K562 (cell line): ENCODE data around the gene FLVCR2. TPM values are rescaled to one million over a fixed set of nuclear protein-coding genes. Genes with fewer than 3 reads are reported as not detected.

Source experiments
- ARNT ChIP-seq, 2 experiments: fragments of 450-650 bp; IDR thresholded peaks; 2 replicates each; pipeline ENCODE4 v1.6.1; 2016; ENCODE audit warnings: mild to moderate bottlenecking in 1 of 2
- CBFA2T3 ChIP-seq: fragments of 450-650 bp; IDR thresholded peaks from 2 replicates; pipeline ENCODE4 v1.6.1; 2017
- CCNT2 ChIP-seq: IDR thresholded peaks from 2 replicates; pipeline ENCODE4 v1.6.1; 2011; ENCODE audit warnings: borderline replicate concordance, low read depth, mild to moderate bottlenecking, moderate library complexity, mixed read lengths, low read length; ENCODE audit not compliant: insufficient read length; ENCODE audit errors: extremely low read depth
- CXXC5 ChIP-seq: fragments of 250-450 bp; sonication (Bioruptor Pico); IDR thresholded peaks from 2 replicates; pipeline ENCODE4 v1.8.0; 2022; ENCODE audit warnings: inconsistent platforms, mild to moderate bottlenecking, moderate library complexity
- DPF2 ChIP-seq: fragments of 450-650 bp; IDR thresholded peaks from 2 replicates; pipeline ENCODE4 v1.6.1; 2016
- FOS ChIP-seq: IDR thresholded peaks from 3 replicates; pipeline ENCODE4 v1.6.1; 2011; ENCODE audit not compliant: insufficient read length; ENCODE audit errors: extremely low read depth
- GATA2 ChIP-seq: sonication (generic); formaldehyde crosslinking; IDR thresholded peaks from 2 replicates; pipeline ENCODE4 v1.4.0; 2020; ENCODE audit warnings: mild to moderate bottlenecking, missing genetic modification reagents
- ID3 ChIP-seq, 2 experiments: fragments of 250-450 bp in 1 of 2; fragments of 450-650 bp in 1 of 2; sonication (Bioruptor Pico) in 1 of 2; IDR thresholded peaks; 2 replicates each; pipeline versions ENCODE4 v1.6.1 to v1.8.0; 2016 to 2021; ENCODE audit warnings: mild to moderate bottlenecking in 2 of 2, moderate library complexity in 2 of 2, missing compliant biosample characterization in 1 of 2, missing genetic modification characterization in 1 of 2
- KAT7 ChIP-seq: sonication (generic); formaldehyde crosslinking; IDR thresholded peaks from 2 replicates; pipeline ENCODE4 v1.8.0; 2022; ENCODE audit warnings: missing genetic modification reagents, mild to moderate bottlenecking, borderline replicate concordance
- KLF1 ChIP-seq: fragments of 450-650 bp; IDR thresholded peaks from 2 replicates; pipeline ENCODE4 v1.6.1; 2016; ENCODE audit warnings: missing genetic modification characterization, missing compliant biosample characterization
- KLF13 ChIP-seq: fragments of 450-650 bp; IDR thresholded peaks from 2 replicates; pipeline ENCODE4 v1.6.1; 2016; ENCODE audit warnings: missing genetic modification characterization, low read depth, mild to moderate bottlenecking, missing compliant biosample characterization, moderate library complexity, borderline replicate concordance
- MED1 ChIP-seq: sonication (generic); formaldehyde crosslinking; IDR thresholded peaks from 2 replicates; pipeline ENCODE4 v1.8.1; 2023; ENCODE audit warnings: missing genetic modification reagents, borderline replicate concordance
- PHF8 ChIP-seq: fragments of 200-600 bp; sonication (generic); IDR thresholded peaks from 2 replicates; pipeline ENCODE4 v1.6.1; 2012; ENCODE audit warnings: mixed run types, mild to moderate bottlenecking, inconsistent platforms, low read length, moderate library complexity, borderline replicate concordance
- POU5F1 ChIP-seq: fragments of 150-350 bp; IDR thresholded peaks from 2 replicates; pipeline ENCODE4 v1.6.1; 2014; ENCODE audit warnings: borderline replicate concordance, low read length, low read depth, mild to moderate bottlenecking; ENCODE audit not compliant: partially characterized antibody
- PTBP1 ChIP-seq: fragments of 200-400 bp; formaldehyde crosslinking; IDR thresholded peaks from 2 replicates; pipeline ENCODE4 v1.6.1; 2017; ENCODE audit warnings: low read depth, low read length
- STAT5A ChIP-seq: IDR thresholded peaks from 2 replicates; pipeline ENCODE4 v1.6.1; 2012; ENCODE audit warnings: low read length, inconsistent platforms, borderline replicate concordance
- TAL1 ChIP-seq: fragments of 450-650 bp; IDR thresholded peaks from 2 replicates; pipeline ENCODE4 v1.6.1; 2016; ENCODE audit warnings: mild to moderate bottlenecking
- THRA ChIP-seq: fragments of 450-650 bp; IDR thresholded peaks from 2 replicates; pipeline ENCODE4 v1.6.1; 2017; ENCODE audit warnings: mild to moderate bottlenecking, moderate library complexity
- ZNF121 ChIP-seq: sonication (generic); formaldehyde crosslinking; conservative IDR thresholded peaks from 2 replicates; pipeline ENCODE4 v1.8.0; 2022; ENCODE audit warnings: missing genetic modification reagents
- ZNF165 ChIP-seq: fragments of 250-450 bp; sonication (Bioruptor Pico); IDR thresholded peaks from 2 replicates; pipeline ENCODE4 v1.4.0; 2020; ENCODE audit warnings: borderline replicate concordance
- ZNF253 ChIP-seq: fragments of 250-450 bp; sonication (Bioruptor Pico); conservative IDR thresholded peaks from 2 replicates; pipeline ENCODE4 v1.6.1; 2021; ENCODE audit warnings: mild to moderate bottlenecking
- ZNF316 ChIP-seq: fragments of 450-650 bp; IDR thresholded peaks from 2 replicates; pipeline ENCODE4 v1.6.1; 2016
- ZNF347 ChIP-seq: fragments of 450-650 bp; formaldehyde crosslinking; IDR thresholded peaks from 2 replicates; pipeline ENCODE4 v1.4.0; 2020; ENCODE audit warnings: low read depth, mild to moderate bottlenecking, moderate library complexity
- polyA plus RNA-seq, 8 experiments: library from polyadenylated mRNA; depleted of rRNA in 4 of 8; stranded (reverse) in 5 of 8; unstranded in 3 of 8; fragments of >200 nt; fragmentation: Nextera tagmentation in 2 of 8; fragmentation: Illumina TruSeq in 1 of 8; extraction: Ambion mirVana in 2 of 8; extraction: Trizol in 1 of 8; gene quantifications; 2 replicates each; pipeline versions ENCODE4 v1.2.1 to v1.2.3, GENCODE V29; 2011 to 2014; ENCODE audit warnings: inconsistent platforms in 1 of 8, missing spikeins in 1 of 8
- total RNA-seq, 7 experiments: library from RNA; depleted of rRNA in 6 of 7; stranded (reverse); fragments of >200 nt in 6 of 7; fragmentation: Illumina TruSeq in 2 of 7; extraction: Trizol in 2 of 7; gene quantifications; 2 replicates each; pipeline versions ENCODE4 v1.2.1 to v1.2.3, GENCODE V29; 2011 to 2021; ENCODE audit warnings: low replicate concordance in 1 of 7
- TF ChIP-seq, protein P1 (sequence below): sonication (generic); formaldehyde crosslinking; IDR thresholded peaks from 2 replicates; pipeline ENCODE4 v1.9.0; 2022; ENCODE audit warnings: mild to moderate bottlenecking, missing genetic modification reagents
- TF ChIP-seq, protein P2 (sequence below): IDR thresholded peaks from 2 replicates; pipeline ENCODE4 v1.6.1; 2012; ENCODE audit warnings: low read depth, low read length, improper control_type of control experiment, borderline replicate concordance

Gene FLVCR2
- total and polyA plus RNA-seq, 9 of the 15 experiments (the other 6 are each of a cell fraction or from before 2014, with no cell fraction given), result 1.5 TPM; not detected in 8

DNA sequence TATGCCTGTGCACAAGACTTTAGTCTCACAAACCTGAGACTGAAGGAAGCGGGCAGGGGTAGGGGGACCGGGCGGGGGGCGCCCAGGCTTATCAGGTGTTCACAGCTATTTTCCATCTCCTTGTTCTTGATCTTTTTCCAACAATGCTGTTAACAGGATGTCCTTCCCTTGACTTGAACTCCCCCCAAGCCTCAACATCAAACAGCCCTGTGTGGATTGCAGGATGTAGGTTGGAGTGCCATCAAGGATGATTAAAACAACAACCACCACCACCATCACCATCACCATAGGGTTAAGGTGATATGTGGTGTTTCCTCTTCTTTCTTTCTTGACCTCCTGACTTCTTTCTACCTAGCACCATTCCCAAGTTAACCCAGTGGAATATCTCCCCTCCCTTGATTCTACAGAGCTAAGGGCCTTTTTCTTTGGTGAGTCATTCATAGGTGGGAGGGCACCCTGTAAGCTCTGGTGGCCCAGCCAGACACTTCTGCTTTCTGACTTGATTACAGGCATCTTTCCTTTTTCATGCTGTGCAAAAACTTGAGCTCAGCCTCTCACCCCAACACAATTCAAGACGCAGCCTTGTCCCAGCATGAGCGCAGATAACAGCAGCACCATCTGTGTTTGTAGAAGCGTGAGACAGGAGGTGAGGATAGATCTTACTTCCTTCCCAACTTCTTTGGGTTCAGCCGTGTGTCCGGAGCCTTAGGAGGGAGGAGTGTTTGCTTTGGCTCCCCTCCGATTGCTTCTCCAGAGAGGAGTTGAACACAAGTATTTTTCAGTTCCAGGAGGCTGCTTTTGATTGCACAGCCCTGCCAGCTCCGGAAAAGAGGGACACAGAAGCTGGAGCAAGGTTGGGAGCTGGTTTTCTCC, 26.8 kb downstream of the FLVCR2 start (continued):
- TF ChIP-seq GATA2, result peak; percentile 54
- TF ChIP-seq CBFA2T3, result peak; percentile 73
- no peak for TF ChIP-seq KAT7 (CRISPR knock-in tag)
- TF ChIP-seq CCNT2, result no peak
- peak; percentile 41; the same call in 1 of the 2 replicates for TF ChIP-seq DPF2
- peak; percentile 40; the same call in 1 of the 2 replicates for TF ChIP-seq TAL1
- TF ChIP-seq PTBP1, result no peak
- TF ChIP-seq PHF8, result no peak
- no peak for TF ChIP-seq ZNF165 (CRISPR knock-in tag)
- TF ChIP-seq ZNF347 (CRISPR knock-in tag), result no peak
- TF ChIP-seq FOS, result no peak
- no peak for TF ChIP-seq ZNF253 (CRISPR knock-in tag)
- TF ChIP-seq ARNT (IDR thresholded peaks at IDR 0.05), result no peak
- TF ChIP-seq, protein P1, sequence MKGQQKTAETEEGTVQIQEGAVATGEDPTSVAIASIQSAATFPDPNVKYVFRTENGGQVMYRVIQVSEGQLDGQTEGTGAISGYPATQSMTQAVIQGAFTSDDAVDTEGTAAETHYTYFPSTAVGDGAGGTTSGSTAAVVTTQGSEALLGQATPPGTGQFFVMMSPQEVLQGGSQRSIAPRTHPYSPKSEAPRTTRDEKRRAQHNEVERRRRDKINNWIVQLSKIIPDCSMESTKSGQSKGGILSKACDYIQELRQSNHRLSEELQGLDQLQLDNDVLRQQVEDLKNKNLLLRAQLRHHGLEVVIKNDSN (CRISPR knock-in tag), result no peak
- TF ChIP-seq CXXC5 (CRISPR knock-in tag), result no peak
- no peak for TF ChIP-seq THRA
- no peak for TF ChIP-seq STAT5A
- no peak for TF ChIP-seq KLF13
- TF ChIP-seq ID3 (CRISPR knock-in tag; IDR thresholded peaks at IDR 0.05), result no peak
- no peak for TF ChIP-seq ID3 (tag; IDR thresholded peaks at IDR 0.05)
- TF ChIP-seq ZNF121, result no peak
- no peak for TF ChIP-seq ZNF316
- TF ChIP-seq POU5F1, result no peak
- no peak for TF ChIP-seq KLF1 (tag)
- TF ChIP-seq, protein P2, sequence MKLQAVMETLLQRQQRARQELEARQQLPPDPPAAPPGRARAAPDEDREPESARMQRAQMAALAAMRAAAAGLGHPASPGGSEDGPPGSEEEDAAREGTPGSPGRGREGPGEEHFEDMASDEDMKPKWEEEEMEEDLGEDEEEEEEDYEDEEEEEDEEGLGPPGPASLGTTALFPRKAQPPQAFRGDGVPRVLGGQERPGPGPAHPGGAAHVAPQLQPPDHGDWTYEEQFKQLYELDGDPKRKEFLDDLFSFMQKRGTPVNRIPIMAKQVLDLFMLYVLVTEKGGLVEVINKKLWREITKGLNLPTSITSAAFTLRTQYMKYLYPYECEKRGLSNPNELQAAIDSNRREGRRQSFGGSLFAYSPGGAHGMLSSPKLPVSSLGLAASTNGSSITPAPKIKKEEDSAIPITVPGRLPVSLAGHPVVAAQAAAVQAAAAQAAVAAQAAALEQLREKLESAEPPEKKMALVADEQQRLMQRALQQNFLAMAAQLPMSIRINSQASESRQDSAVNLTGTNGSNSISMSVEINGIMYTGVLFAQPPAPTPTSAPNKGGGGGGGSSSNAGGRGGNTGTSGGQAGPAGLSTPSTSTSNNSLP, result no peak
- no peak for TF ChIP-seq MED1 (CRISPR knock-in tag)
